ENCODE data around the gene ZBTB7C. TPM values are rescaled to one million over a fixed set of nuclear protein-coding genes. Genes with fewer than 3 reads are reported as not detected.

ZBTB7C gene
- total and polyA plus RNA-seq, 4 donors = 0.19 to 1.1 (median 0.45) TPM

- WGBS = 81% methylated on average over 1 of the region's 1 CpG
- DNase-seq (ENCODE audit: low spot score) = no peak
- no peaks in the 10 kb centered on the region for H3K4me1 ChIP-seq (ENCODE audit: control insufficient read depth in 4 of 4, insufficient read depth in 4 of 4, low read length in 3 of 4)
- no peak for TF ChIP-seq NR2F2 (IDR thresholded peaks at IDR 0.05)
- TF ChIP-seq HNF4G (IDR thresholded peaks at IDR 0.05) = no peak
- TF ChIP-seq MAX (IDR thresholded peaks at IDR 0.05) = no peak
- no peak for TF ChIP-seq ZBTB33 (IDR thresholded peaks at IDR 0.05)
- no peak for TF ChIP-seq YY1 (IDR thresholded peaks at IDR 0.05)
- TF ChIP-seq RXRA (IDR thresholded peaks at IDR 0.05) = no peak
- TF ChIP-seq REST (IDR thresholded peaks at IDR 0.05) = no peak
- TF ChIP-seq JUND (IDR thresholded peaks at IDR 0.05) = no peak
- no peak for TF ChIP-seq SP1 (IDR thresholded peaks at IDR 0.05)
- no peak for TF ChIP-seq GABPA (IDR thresholded peaks at IDR 0.05 in 1 of 2, conservative IDR thresholded peaks at IDR 0.05 in 1 of 2)
- no peak for TF ChIP-seq FOXA1 (IDR thresholded peaks at IDR 0.05)
- TF ChIP-seq RAD21 (IDR thresholded peaks at IDR 0.05) = no peak
- TF ChIP-seq TAF1 (conservative IDR thresholded peaks at IDR 0.05) = no peak
- TF ChIP-seq FOXA2 (IDR thresholded peaks at IDR 0.05) = no peak
- no peak for TF ChIP-seq ATF3 (IDR thresholded peaks at IDR 0.05)
- TF ChIP-seq HNF4A (conservative IDR thresholded peaks at IDR 0.05) = no peak
- no peak for TF ChIP-seq EGR1 (IDR thresholded peaks at IDR 0.05; ENCODE audit: low read depth in 2 of 2)
- no peak for TF ChIP-seq CTCF (IDR thresholded peaks at IDR 0.05; ENCODE audit: low read depth, low read length, missing input control)
- H3K9me3 ChIP-seq (ENCODE audit: control insufficient read depth in 4 of 4, low read length in 3 of 4) = no peaks in the 10 kb centered on the region
- H3K27me3 ChIP-seq (ENCODE audit: control insufficient read depth in 4 of 4, insufficient read depth in 4 of 4, low read length in 3 of 4) = no peaks in the 10 kb centered on the region
- H3K9ac ChIP-seq (ENCODE audit: low read depth in 1 of 2, low read length in 2 of 2) = no peak overlapping the region
- H3K27ac ChIP-seq (ENCODE audit: low read depth in 1 of 2, low read length in 2 of 2) = no peak overlapping the region
- no peak overlapping the region for H3K4me3 ChIP-seq (ENCODE audit: low read depth in 1 of 3, low read length in 3 of 3)
- H3K36me3 ChIP-seq (ENCODE audit: control insufficient read depth in 4 of 4, insufficient read depth in 3 of 4, low read depth in 1 of 4, low read length in 3 of 4) = no peaks in the 10 kb centered on the region
These were observed 158.7 kb downstream of the ZBTB7C start for GRCh38 chr18:48250362-48250907.

Data from liver (tissue), 9 donors.